SIG-M5 treated with dmso at 0.1 percent for 504 hours (cell line): ENCODE data around the gene FASN.

Experiments used
- DNase-seq: peaks from one replicate; lab custom pipeline; 2025; ENCODE audit not compliant: unreplicated experiment; lab: John Stamatoyannopoulos, UW

FASN gene

DNA sequence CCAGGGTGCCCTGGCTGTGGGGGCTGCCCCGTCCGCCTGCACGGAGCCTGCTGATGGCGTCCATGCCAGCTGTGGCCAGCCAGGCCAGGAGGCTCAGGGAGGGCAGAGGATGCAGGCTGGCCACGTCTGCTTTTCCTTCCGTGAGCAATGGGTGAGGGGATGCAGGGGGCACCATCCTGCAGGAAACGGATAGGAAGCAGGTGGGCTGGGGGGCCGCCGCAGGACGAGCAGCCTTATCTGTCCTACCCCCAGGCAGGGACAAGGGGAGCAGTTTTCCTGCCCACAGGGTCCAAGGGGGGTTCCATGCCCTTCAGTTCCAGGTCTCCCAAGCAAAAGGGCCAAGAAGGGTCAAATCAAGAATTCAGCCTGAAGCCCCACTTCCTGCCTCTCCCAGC, 39.2 kb downstream of the FASN start:
- DNase-seq: no peak

DNA sequence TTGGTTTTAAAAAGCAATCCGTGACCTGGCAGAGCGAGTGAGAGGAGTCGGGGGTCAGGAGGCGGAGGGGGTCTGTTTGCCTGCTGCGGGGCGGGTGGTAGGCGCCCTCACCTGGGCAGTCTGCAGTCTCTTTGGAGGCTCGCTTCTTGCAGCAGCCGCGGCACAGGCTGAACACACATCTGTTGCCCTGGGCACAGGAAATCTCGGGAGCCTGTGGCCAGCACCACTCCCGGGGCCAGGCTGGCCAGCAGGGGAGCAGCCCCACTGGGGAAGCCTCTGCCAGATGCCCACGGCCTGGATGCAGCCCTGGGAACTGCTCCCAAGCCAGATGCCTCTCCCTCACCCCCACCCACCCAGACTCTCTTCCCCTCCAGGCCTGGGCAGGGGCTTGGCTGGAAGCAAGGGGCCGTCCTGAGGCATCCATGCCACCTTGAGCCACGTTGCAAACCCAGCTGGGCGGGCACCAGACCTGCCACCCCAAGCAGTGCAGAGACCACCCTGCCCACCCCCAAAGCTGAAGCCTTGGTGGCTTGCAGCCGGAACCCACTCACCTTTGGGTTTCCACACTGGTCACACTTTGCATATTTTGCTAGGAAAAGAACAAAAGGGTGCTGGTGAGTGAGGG, 39.7 kb downstream of the FASN start:
- DNase-seq: no peak

DNA sequence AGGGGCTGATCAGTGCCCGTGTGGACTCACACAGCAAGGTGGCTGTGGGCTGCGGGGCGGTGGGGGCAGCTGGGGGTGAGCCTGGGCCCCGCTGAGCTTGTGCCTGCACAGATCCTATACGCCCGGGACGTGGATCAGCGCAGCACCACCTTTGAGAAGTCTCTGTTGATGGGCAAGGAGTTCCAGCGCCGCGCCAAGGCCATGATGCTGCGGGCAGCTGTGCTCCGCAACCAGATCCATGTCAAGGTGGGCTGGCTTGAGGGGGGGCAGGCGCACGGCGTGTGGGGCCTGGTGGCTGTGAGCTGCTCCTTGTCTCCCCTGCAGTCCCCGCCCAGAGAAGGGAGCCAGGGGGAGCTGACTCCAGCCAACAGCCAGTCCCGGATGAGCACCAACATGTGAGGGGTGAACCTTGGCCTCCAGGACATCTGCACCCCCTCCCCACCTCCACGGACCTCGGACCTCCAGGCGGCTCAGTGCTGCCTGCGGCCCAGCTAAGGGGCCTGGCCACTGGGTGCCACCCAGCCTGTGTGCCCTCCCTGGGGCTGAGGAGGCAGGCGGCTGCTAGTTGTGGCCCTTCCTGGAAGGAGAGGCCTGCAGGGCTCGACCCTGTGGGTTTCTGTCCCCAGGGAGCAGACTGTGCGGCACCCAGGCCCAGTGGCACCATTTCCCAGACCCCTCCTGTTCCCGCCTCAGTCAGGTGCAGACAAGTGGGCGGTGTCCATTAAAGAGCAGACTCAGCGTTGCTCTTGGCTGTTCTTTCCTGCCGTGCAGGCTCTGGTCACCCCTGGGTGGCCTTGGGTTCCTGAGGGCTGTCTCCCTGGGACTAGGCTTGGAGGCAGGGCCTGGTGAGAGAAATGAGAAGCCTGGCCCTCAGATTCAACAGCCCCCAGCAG, 41.1 kb downstream of the FASN start:
- DNase-seq: no peak

DNA sequence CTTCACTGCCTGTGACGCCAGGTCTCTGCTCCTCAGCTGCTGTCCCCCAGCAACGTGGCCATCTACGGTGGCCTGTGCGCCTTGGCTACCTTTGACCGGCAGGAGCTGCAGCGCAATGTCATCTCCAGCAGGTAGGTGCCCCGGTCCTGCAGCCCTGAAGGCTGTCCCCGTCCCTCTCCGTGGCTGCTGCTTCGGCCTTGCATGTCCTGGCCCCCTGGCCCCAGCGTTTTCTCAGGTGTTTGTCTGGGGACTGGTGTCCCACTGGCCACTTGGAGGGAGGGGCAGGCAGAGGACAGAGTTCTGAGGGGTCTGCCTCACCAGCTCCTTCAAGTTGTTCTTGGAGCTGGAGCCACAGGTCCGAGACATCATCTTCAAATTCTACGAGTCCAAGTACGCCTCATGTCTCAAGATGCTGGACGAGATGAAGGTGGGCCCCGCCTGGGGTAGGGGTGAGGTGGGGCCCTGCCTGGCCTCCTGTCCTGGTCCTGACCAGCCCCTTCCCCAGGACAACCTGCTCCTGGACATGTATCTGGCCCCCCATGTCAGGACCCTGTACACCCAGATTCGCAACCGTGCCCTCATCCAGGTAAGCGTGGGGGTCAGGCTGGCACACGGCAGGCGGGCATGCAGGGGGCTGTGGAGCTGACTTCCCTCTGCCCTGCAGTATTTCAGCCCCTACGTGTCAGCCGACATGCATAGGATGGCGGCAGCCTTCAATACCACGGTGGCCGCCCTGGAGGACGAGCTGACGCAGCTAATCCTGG, 41.9 kb downstream of the FASN start:
- DNase-seq: no peak

DNA sequence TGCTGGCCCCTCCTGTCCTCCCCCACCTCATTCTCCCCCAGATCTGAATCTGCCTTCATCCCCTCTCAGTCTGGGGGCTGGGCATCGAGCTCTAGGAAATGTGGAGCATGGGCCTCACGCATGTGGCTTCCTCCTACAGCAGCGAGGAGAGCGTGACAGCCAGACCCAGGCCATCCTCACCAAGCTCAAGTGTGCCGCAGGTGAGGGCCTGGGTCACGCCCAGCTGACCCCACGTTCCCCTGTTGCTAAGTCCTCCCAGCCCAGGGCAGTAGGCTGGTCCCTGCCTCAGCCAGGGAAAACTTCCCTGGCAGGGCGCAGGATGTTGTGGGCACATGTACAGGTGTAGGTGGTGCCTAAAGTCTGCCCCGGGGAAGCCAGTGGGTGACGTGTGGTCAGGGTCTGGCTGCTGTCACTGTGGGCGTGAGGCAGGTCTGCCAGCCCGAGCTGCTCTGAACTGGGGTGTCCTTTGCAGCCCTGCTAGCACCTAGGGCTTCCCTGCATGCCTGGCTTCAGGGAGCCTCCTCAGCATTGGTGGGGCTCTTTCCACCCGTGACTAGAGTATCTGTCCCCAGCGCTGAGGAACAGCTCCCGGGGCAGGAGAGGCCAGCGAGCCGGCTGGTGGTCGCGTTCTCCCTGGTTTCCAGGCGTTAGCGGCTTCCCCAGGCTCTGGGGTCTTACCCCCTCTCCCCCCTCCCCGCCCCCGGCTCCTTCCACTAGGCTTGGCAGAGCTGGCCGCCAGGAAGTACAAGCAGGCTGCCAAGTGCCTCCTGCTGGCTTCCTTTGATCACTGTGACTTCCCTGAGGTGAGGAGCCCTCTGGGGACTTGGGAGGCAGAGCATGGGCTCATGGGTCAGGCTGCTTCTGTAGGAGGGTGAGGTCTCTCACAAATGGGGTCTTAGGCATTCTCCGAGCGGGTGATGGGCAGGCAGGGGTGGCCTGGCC, 42.7 kb downstream of the FASN start:
- DNase-seq: no peak

DNA sequence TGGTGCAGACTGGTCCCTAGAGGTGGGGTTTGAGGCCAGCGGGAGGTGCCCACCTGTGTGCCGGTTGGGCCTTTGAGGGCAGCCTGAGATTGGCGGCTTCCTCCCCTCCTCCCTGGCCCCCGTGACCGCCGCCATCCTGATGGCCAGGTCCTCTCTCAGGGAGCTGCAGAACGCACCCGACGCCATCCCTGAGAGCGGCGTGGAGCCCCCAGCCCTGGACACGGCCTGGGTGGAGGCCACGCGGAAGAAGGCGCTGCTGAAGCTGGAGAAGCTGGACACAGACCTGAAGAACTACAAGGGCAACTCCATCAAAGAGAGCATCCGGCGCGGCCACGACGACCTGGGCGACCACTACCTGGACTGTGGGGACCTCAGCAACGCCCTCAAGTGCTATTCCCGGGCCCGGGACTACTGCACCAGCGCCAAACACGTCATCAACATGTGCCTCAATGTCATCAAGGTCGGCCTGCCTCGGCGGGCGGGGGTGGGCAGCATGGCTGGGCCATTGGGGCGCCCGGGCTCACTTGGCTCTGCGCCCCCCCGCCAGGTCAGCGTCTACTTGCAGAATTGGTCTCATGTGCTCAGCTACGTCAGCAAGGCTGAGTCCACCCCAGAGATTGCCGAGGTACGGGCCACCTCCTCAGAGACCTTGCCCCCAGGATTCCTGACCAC, 43.5 kb downstream of the FASN start:
- no peak for DNase-seq

DNA sequence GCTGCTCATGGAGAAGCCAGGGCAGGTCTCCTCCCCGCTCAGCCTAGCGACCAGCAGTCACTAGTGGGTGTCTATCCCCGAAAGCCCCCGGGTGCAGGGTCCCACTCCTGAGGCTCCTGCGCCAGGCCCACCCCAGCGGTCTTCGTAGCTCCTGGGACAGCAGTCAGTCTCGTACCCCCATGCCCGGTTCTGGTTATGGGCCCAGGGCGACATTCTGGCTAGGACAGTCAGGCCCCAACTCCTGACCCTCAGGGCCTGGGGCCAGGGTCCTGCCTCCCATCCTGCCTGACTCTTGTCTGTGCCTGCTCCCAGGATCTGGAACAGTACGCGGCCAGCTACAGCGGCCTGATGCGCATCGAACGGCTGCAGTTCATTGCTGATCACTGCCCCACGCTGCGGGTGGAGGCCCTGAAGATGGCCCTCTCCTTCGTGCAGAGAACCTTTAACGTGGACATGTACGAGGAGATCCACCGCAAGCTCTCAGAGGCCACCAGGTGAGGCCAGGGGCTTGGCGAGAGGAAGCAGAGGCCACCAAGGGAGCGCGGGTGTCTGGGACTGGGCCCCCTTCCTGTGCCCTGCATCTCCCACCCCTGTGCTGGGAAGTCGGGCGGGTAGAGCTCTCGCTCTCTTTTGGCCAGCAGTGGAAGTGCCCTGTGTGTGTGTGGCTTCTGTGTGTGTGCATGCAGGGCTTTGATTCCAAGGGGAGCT, 44.3 kb downstream of the FASN start:
- DNase-seq: no peak

DNA sequence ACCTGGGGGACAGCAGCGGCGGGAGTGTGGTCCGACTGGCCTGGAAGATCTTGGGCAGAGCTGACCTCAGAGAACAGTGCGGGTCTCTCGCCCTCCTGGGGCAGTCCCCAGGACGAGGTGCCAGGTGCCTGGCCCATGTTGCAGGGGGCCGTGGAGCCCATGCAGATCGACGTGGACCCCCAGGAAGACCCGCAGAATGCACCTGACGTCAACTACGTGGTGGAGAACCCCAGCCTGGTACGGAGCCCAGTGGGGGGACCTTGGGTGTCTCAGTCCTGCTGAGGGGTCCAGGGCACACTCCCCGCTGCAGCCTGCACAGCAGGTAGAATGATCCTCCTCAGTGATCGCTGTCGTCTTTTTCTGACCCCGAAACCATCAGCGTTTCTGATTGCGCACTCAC, 44.9 kb downstream of the FASN start:
- DNase-seq: no peak

DNA sequence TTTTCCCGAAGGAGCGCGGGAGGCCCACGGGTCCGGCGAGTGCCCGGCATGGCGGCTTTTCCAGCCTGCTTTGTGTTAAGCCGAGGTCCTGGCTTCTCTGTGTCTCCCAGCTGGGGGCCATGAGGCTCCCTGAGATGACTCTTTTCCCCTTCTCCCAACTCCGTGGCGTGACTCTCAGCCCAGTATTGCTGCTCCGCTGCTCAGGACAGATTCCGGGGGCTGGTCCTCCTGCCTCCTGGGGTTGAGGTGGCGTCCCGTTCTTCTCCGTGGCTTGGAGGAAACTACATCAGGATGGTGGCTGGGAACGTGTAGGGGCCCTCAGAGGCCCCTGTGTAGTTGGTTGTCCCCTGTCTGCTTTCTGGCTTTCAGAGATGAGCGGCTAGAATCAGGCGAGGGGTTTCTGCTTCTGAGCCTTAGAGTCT, 45.4 kb downstream of the FASN start:
- no peak for DNase-seq

DNA sequence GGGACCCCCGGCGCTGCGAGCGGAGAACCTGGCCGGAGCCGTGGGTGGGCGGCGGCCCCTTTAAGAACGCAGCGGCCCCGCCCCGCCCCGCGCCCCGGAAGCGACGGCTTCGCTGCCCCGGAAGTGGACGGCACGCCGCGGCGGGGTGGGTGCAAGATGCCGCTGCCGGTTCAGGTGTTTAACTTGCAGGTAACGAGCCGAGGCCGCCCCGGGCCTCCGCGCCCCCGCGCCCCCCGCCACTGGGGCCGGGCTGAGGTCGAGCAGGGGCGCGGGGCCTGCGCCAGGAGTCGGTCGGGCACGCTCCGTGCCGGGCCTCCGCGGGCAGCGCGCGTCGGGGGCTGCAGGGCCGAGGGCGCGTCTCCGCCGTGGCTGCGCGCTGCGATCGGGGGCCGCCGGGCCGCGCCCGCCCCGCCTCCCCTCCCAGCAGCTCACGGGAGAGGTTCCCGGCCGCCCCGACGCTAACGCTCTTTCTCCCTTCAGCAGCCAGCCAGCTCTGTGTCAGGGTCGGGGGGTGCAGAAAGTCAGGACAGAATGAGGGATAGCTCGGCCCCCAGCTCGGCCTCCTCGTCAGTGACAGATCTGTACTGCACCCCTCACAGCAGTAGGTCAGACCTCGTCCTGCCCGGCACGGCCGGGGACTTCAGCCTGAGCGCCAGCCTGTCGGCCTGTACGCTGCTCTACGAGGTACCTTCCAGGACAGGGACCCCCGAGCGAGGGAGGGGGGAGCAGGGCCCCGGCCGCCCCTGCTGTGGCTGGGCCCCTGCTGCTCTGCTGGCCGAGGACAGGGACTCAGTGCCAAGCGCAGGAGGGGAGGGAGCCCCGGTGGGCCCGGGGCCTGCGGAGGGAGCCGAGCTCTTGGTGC, 46.0 kb downstream of the FASN start, which contains the start of the genes GPS1 and RFNG:
Gene GPS1 (plus strand): TSS at position 123 of the 862 bp plus-strand sequence. CDS start 34 bp downstream, at position 157.
Gene RFNG (minus strand): TSS at position 36 of the 862 bp plus-strand sequence. CDS start 45 bp downstream, outside the sequence.
- DNase-seq: peak; percentile 70

DNA sequence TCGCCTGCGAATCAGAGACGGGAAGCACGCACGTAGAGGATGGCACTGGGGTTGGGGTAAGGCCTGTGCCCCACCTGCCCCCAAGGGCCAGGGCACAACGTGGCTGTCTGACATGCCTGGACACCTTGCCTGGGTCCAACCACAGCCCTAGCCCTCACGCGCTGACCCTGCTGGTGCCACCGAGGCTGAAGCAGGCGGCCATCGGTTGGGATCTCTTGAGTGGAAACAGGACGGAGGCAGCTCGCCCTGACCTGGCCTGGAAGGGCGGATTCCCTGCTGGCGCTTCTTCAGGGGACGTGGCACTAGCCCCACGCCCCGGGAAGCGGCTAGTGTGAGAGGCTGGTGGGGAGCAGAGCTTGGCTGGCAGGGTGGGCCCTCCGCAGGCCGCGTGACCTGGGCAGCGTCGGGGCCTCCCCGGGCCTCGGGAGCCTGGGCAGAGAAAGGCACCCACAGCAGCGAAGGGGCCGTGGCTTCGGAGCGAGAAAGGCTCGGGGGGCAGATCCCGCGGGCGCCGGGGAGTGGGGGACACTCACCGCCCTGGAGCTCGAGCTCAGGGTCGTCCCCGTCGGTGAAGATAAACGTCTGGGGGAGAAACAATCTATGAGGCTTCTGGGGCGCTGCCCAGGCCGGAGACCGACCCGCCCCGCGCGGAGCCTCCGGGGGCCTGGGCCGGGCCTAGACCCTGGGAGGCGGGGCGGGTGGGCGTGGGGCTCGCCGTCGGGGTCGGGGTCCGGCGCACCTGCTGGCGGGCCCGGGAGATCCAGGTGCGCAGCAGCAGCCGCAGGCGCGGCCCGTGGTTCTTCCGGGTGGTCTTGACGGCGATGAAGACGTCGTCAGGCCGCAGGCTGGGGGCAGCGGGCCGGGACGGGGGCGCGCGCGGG, 47.0 kb downstream of the FASN start:
- no peak for DNase-seq

DNA sequence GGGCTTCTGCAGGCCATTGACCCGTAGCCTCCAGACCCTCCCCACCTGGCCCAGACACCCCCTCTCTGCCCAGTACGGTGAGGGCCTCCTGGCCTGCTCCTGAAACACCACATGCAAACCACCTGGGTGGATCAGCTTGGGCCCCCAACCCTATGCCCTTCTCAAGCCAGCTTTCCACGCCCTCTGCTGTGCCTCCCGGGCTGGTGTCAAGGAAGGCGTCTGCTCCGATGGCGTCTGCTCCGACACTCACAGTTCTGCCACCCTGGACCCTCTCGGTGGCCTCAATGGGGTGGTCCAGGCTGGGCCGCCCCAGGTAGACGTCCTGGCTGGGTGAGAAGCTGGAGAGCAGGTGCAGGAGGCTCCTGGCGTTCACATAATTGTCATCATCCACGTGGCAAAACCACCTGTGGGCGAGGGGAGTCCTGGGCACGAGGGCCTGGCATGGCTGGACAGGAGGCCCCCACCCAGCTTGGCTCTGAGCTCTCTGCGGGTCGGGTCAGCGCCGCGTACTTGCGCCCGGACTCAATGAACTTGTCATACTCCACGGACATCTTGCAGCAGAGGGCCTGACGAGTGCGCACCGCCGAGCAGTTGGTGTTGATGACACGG, 47.8 kb downstream of the FASN start:
- no peak for DNase-seq

DNA sequence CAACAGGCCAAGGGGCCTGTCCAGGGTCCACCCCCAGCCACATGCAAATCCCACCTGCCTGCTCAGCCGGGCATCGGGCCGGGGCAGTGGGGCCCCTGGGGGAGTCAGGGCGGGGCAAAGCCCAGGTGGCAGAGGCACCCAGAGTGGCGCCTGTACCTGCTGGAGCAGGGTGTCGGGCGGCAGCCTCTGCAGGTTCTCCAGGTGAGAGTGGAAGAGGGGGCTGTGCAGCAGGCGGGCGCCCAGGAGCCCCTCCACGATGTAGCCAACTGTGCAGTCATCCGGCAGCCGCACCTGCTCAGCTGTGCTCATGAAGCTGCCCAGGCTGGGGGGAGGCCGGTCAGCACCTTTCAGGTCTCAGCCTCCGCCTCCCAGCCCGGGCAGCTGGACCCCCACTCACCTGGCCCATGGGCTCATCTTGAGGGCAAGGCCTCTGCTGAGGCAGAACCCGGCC, 48.5 kb downstream of the FASN start:
- no peak for DNase-seq

DNA sequence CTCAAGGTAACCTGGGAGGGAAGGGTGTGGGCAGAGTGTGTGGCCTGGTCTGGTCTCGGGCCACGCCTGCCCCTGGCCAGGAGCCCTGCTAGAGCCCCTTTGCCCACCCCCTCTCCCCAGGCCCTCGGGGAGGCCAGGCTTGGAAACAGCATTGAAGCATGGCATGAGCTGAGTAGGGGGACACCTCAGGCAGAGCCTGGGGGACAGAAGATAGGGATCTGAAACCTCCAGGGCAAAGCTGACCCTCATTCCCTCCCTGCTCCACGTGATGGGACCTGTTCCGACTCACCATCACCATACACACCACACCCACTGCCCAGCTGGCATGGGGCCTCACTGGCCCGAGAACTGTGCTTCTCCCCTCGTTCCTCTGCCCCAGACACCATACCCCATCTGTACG, 48.9 kb downstream of the FASN start:
- DNase-seq: no peak

DNA sequence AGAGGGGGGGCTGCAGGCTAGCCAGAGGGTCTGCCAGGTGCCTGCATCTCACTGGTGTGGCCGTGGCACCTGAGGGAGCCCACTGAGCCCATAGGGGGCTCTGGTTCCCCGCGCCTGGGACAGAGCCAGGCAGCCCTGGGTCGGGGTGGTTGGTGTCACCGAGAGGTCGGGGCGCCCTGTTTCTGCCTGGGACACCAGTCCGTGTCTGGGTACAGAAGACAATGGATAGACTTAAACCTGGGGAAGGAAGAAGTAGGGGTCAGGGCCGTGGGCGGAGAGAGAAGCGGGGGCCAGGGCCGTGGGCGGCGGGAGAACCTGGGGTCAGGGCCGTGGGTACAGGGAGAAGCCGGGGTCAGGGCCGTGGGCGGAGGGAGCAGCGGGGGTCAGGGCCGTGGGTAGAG, 49.5 kb downstream of the FASN start:
- no peak for DNase-seq

DNA sequence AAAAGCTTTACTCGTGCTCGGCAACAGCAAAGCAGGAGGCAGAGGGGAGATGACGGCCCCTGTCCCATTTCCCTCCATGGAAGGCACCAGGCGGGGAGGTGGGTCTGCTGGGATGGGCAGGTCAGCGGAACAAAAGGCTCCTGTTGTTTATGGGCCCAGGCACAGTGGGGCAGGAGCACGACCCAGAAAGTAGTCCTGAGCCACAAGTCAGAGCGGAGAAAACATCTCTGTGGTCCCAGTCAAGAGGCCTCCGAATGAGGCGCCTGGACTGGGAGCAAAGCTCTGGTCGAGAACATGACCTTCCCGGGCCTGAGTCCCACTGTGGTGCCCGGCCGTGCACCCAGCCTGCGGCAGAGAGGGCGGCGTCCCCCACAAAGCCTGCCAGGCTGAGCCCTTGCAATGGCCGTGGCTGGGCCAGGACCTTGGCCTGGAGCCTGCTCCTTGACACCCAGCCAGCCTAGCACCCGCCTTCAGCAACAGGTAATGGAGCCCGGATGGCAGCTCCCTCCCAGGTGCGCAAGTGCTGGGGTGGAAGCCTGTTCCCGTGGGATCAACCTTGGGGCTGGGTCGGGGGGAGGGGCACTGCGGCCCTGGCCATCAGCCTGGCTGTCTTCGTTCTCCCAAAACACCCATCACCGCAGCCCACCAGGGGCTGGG, 50.0 kb downstream of the FASN start:
- DNase-seq: no peak
